Heart left ventricle (tissue), 13 donors: Measurements from ENCODE around the gene LCP1.

ENCODE experiments used
- CTCF ChIP-seq, 12 donors: fragments of 200-600 bp; sonication (generic) in 4 of 12; IDR thresholded peaks; one replicate each; pipeline versions ENCODE4 v1.5.0 to v1.8.0; 2018 to 2022; ENCODE audit warnings: antibody characterized with exemption in 12 of 12, mild to moderate bottlenecking in 5 of 12
- POLR2A ChIP-seq, 2 donors: fragments of 450-650 bp; IDR thresholded peaks; one replicate each; pipeline ENCODE4 v1.6.1; 2017; ENCODE audit warnings: antibody characterized with exemption in 2 of 2, mild to moderate bottlenecking in 2 of 2, moderate library complexity in 2 of 2
- donor health status: ischemic (EF 13 %, LVEDD 7.1; RV severe dilation, severe dysfunction).
- donor health status: DM: no; HTN: yes; CAD: no.
- donor health status: DM: no; HTN: no; CAD: no.
- donor health status: ischemic (EF 25% LVEDD 6.9; RV normal size, moderate dysfunction).
- donor health status: ischemic (EF 25% LVEDD 5.7; RV mildly dilated, moderate dysfunction).
- donor health status: ischemic (EF 35%, LVEDD 5.7; RV mildly dilated, moderate dysfunction).
- donor health status: nonischemic (EF 11% LVEDD 7.7; RV severe dilation, severe dysfunction).
- donor health status: DM: yes; HTN: yes; CAD: no.
- donor health status: PGD.
- donor health status: ischemic (EF 29% LVEDD 5.4; RV normal size, mild dysfunction).
- donor health status: nonischemic (EF 23%, LVEDD 6.1; RV moderate dilation, normal function).

- TF ChIP-seq CTCF (IDR thresholded peaks at IDR 0.05): no peak
- no peak for TF ChIP-seq POLR2A (IDR thresholded peaks at IDR 0.05)
Measured at GRCh38 chr13:46086421-46086922, 95.5 kb downstream of the LCP1 start.
